ENCODE results near the gene SERTAD1.

Gene SERTAD1

DNA sequence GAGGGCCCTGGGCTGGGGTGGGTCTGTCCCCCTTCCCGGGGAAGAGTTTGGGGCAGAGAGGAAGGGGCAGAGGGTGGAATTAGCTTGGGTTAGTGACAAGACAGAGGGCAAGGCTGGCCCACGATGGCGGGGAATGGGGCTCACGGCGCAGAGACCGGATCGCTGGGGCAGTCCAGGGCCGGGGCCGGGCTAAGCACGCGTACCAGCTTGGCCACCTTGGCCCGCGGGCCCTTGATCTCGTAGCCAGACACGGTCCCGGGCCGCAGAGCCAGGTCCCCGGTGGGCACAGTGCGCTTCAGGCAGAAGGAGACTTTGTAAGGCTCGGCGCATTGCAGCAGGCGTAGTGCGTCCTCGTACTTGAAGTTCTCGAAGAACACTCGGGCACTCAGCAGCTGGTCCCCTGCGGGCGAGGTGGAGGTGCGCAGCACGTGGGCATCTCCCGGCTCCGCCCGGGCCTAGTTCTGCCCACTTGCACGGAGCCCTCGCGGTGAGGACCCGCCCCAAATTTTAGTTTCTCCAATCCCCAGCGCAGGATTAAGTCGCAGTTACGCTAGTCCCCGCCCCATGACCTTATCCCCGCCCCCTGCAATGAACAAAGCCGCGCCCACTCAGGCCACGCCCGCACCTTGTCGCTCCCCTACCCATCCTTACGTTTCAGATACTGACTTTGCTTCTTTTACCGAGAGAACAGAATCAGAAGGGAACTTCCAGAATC is 27.2 kb downstream of the SERTAD1 start:
- TF ChIP-seq, protein P1, sequence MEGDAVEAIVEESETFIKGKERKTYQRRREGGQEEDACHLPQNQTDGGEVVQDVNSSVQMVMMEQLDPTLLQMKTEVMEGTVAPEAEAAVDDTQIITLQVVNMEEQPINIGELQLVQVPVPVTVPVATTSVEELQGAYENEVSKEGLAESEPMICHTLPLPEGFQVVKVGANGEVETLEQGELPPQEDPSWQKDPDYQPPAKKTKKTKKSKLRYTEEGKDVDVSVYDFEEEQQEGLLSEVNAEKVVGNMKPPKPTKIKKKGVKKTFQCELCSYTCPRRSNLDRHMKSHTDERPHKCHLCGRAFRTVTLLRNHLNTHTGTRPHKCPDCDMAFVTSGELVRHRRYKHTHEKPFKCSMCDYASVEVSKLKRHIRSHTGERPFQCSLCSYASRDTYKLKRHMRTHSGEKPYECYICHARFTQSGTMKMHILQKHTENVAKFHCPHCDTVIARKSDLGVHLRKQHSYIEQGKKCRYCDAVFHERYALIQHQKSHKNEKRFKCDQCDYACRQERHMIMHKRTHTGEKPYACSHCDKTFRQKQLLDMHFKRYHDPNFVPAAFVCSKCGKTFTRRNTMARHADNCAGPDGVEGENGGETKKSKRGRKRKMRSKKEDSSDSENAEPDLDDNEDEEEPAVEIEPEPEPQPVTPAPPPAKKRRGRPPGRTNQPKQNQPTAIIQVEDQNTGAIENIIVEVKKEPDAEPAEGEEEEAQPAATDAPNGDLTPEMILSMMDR (IDR thresholded peaks at IDR 0.05; ENCODE audit: insufficient read depth, low read depth, low read length, missing control alignments) = no peak
- no peak overlapping the region for H3K4me3 ChIP-seq (ENCODE audit: low read depth, low read length)
- DNase-seq (ENCODE audit: low read depth) = peak; percentile 32

DNA sequence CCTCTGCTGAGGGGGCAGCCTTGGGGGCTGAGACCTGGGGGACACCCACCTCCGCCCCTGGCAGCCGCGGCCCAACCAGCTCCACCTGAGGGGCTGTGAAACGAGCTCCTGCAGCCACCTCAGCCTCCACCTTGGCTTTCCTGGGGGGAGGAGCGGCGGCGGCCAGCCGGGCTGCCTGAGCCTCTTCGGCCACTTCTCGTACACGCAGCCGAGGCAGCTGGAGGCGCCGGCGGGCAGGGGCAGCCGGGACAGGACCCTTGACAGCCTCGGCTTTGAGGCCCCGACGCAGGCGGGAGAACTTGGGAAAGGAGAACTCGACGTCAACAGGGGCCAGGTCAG is 28.3 kb downstream of the SERTAD1 start:
- DNase-seq (ENCODE audit: low read depth) = no peak
- H3K4me3 ChIP-seq (ENCODE audit: low read depth, low read length) = no peak overlapping the region
- TF ChIP-seq, protein P1 (IDR thresholded peaks at IDR 0.05; ENCODE audit: insufficient read depth, low read depth, low read length, missing control alignments) = no peak

DNA sequence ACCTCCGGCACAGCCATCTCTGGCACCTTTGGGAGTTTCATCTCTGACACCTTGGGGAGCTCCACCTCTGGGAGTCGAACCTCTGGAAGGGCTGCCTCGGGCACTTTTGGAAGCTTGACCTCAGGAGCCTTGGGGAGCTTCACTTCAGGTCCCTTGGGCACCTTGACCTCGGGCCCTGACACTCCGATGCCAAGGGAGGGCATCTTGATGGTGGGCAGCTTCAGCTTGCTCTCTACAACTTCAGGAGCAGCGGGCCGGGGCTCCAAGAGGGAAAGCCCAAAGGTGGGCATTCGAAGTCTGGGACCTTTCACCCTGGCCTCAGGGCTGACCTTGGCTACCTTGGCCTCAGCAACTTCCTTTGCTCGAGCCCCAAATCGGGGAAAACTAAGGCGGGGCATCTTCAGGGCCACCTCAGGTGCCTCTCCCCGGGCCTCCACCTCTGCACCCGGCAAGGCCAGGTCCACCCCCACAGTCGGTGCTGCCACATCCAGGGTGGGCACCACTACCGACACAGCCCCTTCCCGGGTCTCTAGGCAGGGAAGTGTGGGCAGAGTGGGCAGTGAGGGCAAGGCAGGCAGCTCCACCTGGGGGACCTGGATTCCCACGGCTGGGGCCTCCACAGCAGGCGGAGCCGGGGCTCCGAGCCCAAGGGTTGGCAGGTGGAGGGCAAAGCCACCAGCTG is 28.8 kb downstream of the SERTAD1 start:
- H3K4me3 ChIP-seq (ENCODE audit: low read depth, low read length) = no peak overlapping the region
- TF ChIP-seq, protein P1 (IDR thresholded peaks at IDR 0.05; ENCODE audit: insufficient read depth, low read depth, low read length, missing control alignments) = no peak
- no peak for DNase-seq (ENCODE audit: low read depth)

DNA sequence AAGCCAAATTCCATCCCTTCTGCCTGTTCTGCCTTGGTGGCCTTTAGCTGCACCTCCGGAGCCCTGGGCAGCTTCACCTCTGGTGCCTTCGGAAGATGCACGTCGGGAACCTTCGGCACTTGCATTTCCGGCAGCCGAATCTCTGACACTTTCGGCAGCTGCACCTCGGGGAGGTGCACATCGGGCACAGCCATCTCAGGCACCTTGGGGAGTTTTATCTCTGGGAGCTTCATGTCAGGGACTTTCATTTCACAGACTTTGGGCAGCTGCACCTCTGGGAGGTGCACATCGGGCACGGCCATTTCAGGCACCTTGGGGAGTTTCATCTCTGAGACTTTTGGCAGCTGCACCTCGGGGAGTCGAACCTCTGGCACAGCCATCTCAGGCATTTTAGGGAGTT is 29.8 kb downstream of the SERTAD1 start:
- no peak overlapping the region for H3K4me3 ChIP-seq (ENCODE audit: low read depth, low read length)
- TF ChIP-seq, protein P1 (IDR thresholded peaks at IDR 0.05; ENCODE audit: insufficient read depth, low read depth, low read length, missing control alignments) = no peak
- no peak for DNase-seq (ENCODE audit: low read depth)

DNA sequence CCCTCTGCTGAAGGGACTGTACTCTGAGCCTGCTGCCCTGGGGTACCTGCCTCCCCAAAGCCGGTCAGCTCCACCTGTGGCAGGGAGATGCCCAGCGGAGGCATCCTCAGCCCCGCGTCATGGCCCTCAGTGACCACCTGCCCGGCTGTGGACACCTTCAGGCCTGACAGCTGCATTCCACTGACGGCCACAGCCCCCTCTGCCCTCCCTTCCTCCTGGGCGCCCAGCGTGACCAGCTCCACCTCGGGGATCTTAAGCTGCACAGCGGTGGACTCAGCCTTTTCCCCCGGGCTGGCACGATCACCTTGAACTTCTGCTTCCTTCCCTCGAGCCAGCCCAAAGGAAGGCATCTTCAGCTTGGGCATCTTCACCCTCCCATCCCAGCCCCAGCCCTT is 31.0 kb downstream of the SERTAD1 start:
- TF ChIP-seq, protein P1 (IDR thresholded peaks at IDR 0.05; ENCODE audit: insufficient read depth, low read depth, low read length, missing control alignments) = no peak
- no peak for DNase-seq (ENCODE audit: low read depth)
- no peak overlapping the region for H3K4me3 ChIP-seq (ENCODE audit: low read depth, low read length)

DNA sequence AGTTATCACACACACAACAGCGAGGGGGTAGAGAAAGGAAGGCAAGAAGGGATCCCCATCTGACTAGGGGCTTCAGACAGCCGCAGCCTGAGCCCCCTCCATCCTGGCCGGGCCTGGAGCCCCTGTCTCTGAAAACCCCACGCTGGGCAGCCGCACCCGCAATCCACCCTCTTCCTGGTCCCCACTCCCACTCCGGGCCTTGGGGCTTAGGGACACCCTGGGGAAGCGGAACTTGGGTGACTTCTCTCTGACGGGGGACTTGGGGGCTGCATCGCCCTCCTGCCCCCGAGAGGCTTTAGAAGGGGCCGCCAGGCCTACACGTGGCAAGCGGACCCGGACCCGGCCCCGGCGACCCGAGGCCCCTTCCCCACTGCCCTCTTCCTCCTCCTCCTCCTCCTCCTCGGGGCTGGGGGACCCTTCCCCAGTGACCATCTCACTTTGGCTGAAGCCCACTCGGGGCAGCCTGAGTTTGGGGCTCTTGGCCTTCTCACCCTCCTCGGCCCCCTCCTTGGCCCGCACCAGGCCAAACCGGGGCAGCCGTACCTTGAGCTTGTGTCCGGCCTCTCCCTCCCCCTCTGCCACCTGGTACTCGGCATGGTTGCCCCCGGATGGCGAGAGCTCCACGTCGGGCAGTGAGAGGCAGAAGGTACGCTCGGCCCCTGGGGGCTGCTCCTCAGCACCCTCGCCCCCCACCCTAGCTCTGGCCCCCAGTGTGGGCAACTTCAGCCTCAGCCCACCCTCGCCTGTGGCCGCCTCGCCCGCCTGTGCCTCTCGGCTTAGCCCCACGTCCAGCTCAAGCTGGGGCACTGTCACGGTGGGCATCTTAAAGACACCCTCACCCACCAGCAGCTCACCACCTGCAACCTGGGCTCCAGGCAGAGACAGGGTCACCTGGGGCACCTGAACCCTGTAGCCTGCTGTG is 31.6 kb downstream of the SERTAD1 start:
- TF ChIP-seq, protein P1 (IDR thresholded peaks at IDR 0.05; ENCODE audit: insufficient read depth, low read depth, low read length, missing control alignments) = no peak
- no peak overlapping the region for H3K4me3 ChIP-seq (ENCODE audit: low read depth, low read length)
- no peak for DNase-seq (ENCODE audit: low read depth)

All from GM12865 (cell line).